ENCODE data around the gene SEMA3A.
"Not testable (repeated sequence)": the region's sequence is repeated elsewhere in the genome, so short reads cannot be mapped to it uniquely, and the experiment has no call there.

Gene SEMA3A

DNA sequence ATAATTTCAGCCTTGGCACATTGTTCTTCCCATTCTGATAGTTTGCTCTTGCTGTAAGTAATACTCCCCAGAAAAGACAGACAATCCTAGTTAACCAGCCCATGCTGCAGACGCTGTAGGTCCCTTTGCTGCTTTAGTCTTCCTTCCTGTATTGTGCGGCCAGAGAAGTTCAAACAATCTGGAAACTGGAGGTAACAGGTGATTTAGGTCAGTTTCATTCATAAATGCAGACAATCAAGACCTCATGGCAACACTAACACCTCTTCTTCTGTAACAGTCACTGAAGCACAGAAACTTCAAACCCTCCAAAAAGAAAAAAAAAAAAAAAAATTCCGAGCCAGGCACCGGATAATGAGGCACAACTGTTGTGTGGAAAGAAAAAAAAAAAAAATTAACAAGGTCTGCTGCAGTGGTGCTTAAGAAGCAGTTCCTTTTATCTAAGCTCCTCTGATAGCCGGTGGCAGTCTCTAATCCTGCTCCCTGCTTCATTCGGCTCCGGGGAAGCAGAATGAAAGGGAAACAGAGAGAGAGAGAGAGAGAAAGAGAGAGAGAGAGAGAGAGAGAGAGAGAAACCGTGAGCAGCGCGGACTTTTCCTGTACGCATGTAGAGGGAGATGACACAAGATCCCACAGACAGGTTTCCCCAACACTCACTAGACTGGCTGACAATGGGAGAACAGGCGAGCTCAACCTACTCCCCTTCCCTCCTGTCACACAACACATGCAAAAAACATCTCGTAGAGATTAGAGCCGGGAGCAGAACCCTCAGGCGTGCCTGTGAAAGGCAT, at the start of gene SEMA3A:
TSS of gene SEMA3A (minus strand) at position 306 of the 788 bp plus-strand sequence. CDS start at position 103, 203 bp downstream.
- no peak for DNase-seq (ENCODE audit: low spot score in 2 of 2)
- Mint-ChIP-seq H3K36me3 (no peaks in the 10 kb centered on the region), H3K27me3 (no peaks in the 10 kb centered on the region), H3K27ac (no peak within 1 kb of the TSS), H3K4me3 (no peak within 1 kb of the TSS), H3K4me1 (peaks cover 4% of the 10 kb centered on the region), H3K9me3 (no peaks in the 10 kb centered on the region)
- ATAC-seq (ENCODE audit: low read depth): no peak

GRCh38 chr7:84243037-84243436, 48.4 kb upstream of the SEMA3A start:
- DNase-seq (ENCODE audit: low spot score in 2 of 2); H3K4me3 Mint-ChIP-seq; H3K4me1 Mint-ChIP-seq; ATAC-seq (ENCODE audit: low read depth); H3K27me3 Mint-ChIP-seq; H3K27ac Mint-ChIP-seq; H3K36me3 Mint-ChIP-seq: not testable (repeated sequence)
- peaks cover 12% of the 10 kb centered on the region for H3K9me3 Mint-ChIP-seq

DNA sequence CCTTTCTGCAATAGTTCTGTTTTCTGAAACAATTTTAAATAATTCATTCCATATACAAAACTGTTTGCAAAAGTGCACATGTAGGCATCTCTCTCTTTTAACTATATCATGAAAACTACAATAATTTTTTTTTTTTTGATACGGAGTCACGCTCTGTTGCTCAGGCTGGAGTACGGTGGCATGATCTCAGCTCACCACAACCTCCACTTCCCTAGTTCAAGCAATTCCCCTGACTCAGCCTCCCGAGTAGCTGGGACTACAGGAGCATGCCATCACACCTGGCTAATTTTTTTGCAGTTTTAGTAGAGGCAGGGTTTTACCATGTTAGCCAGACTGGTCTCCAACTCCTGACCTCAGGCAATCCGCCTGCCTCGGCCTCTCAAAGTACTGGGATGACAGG, 44.0 kb upstream of the SEMA3A start:
- DNase-seq (ENCODE audit: low spot score in 2 of 2): no peak
- no peak for ATAC-seq (ENCODE audit: low read depth)
- H3K27ac Mint-ChIP-seq: no peak overlapping the region
- no peaks in the 10 kb centered on the region for H3K4me1 Mint-ChIP-seq
- no peaks in the 10 kb centered on the region for H3K27me3 Mint-ChIP-seq
- peaks cover 11% of the 10 kb centered on the region for H3K9me3 Mint-ChIP-seq
- H3K36me3 Mint-ChIP-seq: no peaks in the 10 kb centered on the region
- H3K4me3 Mint-ChIP-seq: no peak overlapping the region

DNA sequence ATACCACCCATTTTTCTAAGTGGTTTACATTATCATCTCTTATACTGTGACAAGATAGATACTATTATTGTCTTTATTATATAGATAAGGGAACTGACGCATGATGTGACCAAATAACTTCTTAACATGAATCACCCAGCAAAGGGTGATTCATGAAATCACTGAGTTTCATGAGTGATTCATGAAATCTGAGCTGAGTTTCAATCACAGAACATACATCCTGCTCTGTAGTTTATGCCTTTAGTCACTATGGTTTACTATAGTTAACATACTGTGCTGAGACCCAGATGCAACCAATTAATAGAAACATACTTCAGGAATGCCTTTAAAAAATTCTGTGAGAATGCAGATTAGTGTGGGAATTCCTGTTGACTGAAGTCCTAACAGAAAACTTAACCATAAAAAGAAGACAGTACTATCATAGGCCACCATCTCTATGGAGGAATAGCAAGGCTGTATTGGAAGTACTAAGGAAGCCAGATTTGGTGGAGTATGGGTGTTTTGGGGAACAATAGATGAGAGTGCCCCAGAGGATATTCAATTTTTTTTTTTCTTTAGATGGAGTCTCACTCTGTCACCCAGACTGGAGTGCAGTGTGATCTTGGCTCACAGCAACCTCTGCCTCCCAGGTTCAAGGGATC, 43.1 kb upstream of the SEMA3A start:
- DNase-seq (ENCODE audit: low spot score in 2 of 2) (no peak), ATAC-seq (ENCODE audit: low read depth) (no peak)
- Mint-ChIP-seq H3K27ac (no peak overlapping the region), H3K4me1 (no peaks in the 10 kb centered on the region), H3K27me3 (no peaks in the 10 kb centered on the region), H3K9me3 (peaks cover 11% of the 10 kb centered on the region), H3K4me3 (no peak overlapping the region), H3K36me3 (no peaks in the 10 kb centered on the region)

DNA sequence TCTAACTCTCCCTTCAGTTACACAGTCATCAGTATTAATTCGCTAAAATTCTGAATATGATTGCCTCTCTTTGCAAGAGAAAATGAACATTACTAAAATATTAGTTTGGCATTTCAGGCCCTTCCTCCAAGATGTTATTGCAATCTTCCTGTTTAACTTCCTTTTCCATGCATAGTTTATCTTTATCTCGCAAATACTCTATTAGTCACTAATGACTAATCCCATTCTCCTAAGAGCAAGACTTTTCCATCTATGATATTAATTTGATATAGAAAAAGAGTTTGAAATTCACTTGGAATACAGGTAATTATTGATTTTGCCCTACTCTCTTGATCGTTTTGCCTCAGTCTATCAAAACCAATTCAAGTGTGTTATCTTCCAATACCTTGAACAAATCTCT, 41.8 kb upstream of the SEMA3A start:
- no peak for ATAC-seq (ENCODE audit: low read depth)
- no peak overlapping the region for H3K4me3 Mint-ChIP-seq
- peaks cover 3% of the 10 kb centered on the region for H3K9me3 Mint-ChIP-seq
- H3K4me1 Mint-ChIP-seq: no peaks in the 10 kb centered on the region
- H3K27me3 Mint-ChIP-seq: no peaks in the 10 kb centered on the region
- no peak overlapping the region for H3K27ac Mint-ChIP-seq
- DNase-seq (ENCODE audit: low spot score in 2 of 2): no peak
- no peaks in the 10 kb centered on the region for H3K36me3 Mint-ChIP-seq

DNA sequence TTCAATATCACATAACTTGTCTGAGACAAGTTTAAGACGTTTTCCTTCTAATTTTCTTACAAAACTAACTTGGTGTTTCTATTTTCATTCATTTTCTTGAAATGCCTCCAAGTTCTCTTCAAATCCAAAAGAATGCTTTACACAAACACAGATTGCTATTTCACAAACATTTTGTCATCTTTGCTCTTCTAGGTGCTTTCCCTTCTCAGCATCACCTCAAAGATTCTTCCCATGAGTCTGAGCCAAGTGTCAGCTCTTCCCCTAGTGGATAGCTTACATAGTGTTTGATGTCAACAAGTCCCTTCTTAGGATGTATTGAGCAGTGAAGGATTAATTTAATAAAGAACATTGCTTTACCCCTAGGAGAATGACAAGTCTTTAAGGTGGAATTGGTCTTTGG, 38.1 kb upstream of the SEMA3A start:
- H3K4me3 Mint-ChIP-seq: no peak overlapping the region
- H3K4me1 Mint-ChIP-seq: no peaks in the 10 kb centered on the region
- H3K27me3 Mint-ChIP-seq: no peaks in the 10 kb centered on the region
- no peaks in the 10 kb centered on the region for H3K36me3 Mint-ChIP-seq
- no peak overlapping the region for H3K27ac Mint-ChIP-seq
- peaks cover 2% of the 10 kb centered on the region for H3K9me3 Mint-ChIP-seq
- ATAC-seq (ENCODE audit: low read depth) (no peak), DNase-seq (ENCODE audit: low spot score in 2 of 2) (no peak)

DNA sequence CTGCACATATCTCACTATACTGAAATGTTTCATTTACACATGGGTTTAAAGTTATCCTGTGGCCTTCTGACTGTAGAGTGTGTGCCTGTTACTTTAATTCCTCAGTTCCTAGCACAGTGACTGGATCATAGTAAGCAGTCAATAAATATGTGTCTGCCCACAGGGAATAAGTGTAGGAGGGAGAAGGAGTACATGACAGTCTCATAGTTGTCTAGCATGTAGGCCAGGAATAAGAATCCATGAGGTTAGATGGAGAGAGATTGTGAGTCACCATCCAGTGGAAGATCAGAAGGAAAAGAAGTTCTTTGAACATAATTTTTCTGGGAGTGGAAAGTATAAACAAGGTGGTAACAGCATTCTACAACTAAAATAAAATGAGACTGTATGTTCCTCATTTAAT, 36.6 kb upstream of the SEMA3A start:
- Mint-ChIP-seq H3K9me3 (peaks cover 2% of the 10 kb centered on the region), H3K36me3 (no peaks in the 10 kb centered on the region), H3K27me3 (no peaks in the 10 kb centered on the region), H3K4me3 (no peak overlapping the region), H3K4me1 (no peaks in the 10 kb centered on the region), H3K27ac (no peak overlapping the region)
- no peak for ATAC-seq (ENCODE audit: low read depth)
- no peak for DNase-seq (ENCODE audit: low spot score in 2 of 2)

- no peaks in the 10 kb centered on the region for H3K27me3 Mint-ChIP-seq
- DNase-seq (ENCODE audit: low spot score in 2 of 2): no peak
- no peak for ATAC-seq (ENCODE audit: low read depth)
- no peaks in the 10 kb centered on the region for H3K36me3 Mint-ChIP-seq
- H3K4me1 Mint-ChIP-seq: no peaks in the 10 kb centered on the region
- H3K27ac Mint-ChIP-seq: no peak overlapping the region
- H3K9me3 Mint-ChIP-seq: peaks cover 2% of the 10 kb centered on the region
- H3K4me3 Mint-ChIP-seq: no peak overlapping the region
Measured at GRCh38 chr7:84230491-84230890, 35.9 kb upstream of the SEMA3A start.

DNA sequence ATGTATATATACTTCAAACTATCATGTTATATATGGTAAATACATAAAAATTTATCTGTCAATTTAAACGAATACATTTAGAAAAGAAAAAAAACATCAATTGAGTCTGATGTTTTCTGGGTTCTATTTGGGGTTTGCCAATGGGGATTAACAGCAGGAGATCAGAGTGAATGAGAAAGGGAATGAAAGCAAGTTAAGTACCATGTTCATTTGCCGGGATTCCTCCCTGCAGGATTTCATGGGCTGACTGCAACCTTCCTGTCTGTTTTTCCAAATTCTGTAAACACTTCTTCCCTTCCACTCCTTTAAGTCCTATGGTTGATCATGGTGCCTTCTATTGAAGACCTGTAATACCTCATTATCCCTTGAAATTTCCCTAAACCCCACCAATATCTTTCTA, 33.9 kb upstream of the SEMA3A start:
- no peak overlapping the region for H3K4me3 Mint-ChIP-seq
- no peaks in the 10 kb centered on the region for H3K27me3 Mint-ChIP-seq
- DNase-seq (ENCODE audit: low spot score in 2 of 2): no peak
- no peak for ATAC-seq (ENCODE audit: low read depth)
- H3K27ac Mint-ChIP-seq: no peak overlapping the region
- no peaks in the 10 kb centered on the region for H3K36me3 Mint-ChIP-seq
- no peaks in the 10 kb centered on the region for H3K4me1 Mint-ChIP-seq
- H3K9me3 Mint-ChIP-seq: peaks cover 2% of the 10 kb centered on the region

DNA sequence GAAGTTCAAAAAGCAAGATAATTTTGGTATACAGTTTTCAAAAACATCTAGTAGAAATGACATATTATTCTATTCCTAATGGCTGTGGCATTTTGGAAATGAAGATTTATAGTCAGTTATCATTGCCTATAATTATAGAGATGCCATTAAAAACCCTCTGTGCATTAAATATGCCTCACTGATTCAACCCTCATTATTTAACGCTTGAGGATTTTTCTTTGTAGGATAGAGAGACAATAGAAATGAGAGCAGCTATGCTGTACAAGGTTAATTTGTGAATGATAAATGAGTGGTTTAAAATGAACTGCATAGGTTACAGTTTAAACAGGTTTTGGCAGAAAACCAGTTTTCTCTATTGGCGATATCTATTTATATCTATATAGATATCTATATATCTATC, 32.2 kb upstream of the SEMA3A start:
- Mint-ChIP-seq H3K4me1 (no peaks in the 10 kb centered on the region), H3K4me3 (no peak overlapping the region), H3K27me3 (no peaks in the 10 kb centered on the region), H3K36me3 (no peaks in the 10 kb centered on the region), H3K27ac (no peak overlapping the region), H3K9me3 (peaks cover 2% of the 10 kb centered on the region)
- no peak for ATAC-seq (ENCODE audit: low read depth)
- DNase-seq (ENCODE audit: low spot score in 2 of 2): no peak

- no peaks in the 10 kb centered on the region for H3K36me3 Mint-ChIP-seq
- H3K4me3 Mint-ChIP-seq: no peak overlapping the region
- H3K27ac Mint-ChIP-seq: no peak overlapping the region
- H3K4me1 Mint-ChIP-seq: no peaks in the 10 kb centered on the region
- peaks cover 2% of the 10 kb centered on the region for H3K9me3 Mint-ChIP-seq
- no peak for ATAC-seq (ENCODE audit: low read depth)
- no peaks in the 10 kb centered on the region for H3K27me3 Mint-ChIP-seq
- no peak for DNase-seq (ENCODE audit: low spot score in 2 of 2)
Measured at GRCh38 chr7:84224505-84224904, 29.9 kb upstream of the SEMA3A start.

DNA sequence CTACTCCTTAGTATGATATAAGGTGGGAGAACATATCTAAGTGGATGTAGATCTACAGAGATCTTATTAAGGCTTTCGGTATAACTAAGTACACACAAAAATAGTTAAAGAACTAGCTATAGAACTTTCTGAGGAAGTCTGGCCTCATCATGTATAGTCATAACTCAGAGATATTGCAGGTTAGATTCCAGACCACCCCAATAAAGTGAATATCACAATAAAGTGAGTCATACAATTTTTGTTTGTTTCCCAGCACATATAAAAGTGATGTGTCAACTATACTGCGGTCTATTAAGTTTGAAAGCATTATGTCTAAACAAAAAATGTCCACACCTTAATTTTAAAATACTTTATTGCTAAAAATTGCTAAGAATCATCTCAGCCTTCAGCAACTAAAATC, 24.7 kb upstream of the SEMA3A start:
- Mint-ChIP-seq H3K4me1 (no peaks in the 10 kb centered on the region), H3K27ac (no peak overlapping the region), H3K27me3 (no peaks in the 10 kb centered on the region), H3K9me3 (peaks cover 2% of the 10 kb centered on the region), H3K36me3 (no peaks in the 10 kb centered on the region), H3K4me3 (no peak overlapping the region)
- DNase-seq (ENCODE audit: low spot score in 2 of 2): no peak
- ATAC-seq (ENCODE audit: low read depth): no peak

- DNase-seq (ENCODE audit: low spot score in 2 of 2) (no peak), ATAC-seq (ENCODE audit: low read depth) (no peak)
- H3K9me3 Mint-ChIP-seq: peaks cover 2% of the 10 kb centered on the region
- H3K36me3 Mint-ChIP-seq: no peaks in the 10 kb centered on the region
- no peak overlapping the region for H3K27ac Mint-ChIP-seq
- H3K4me1 Mint-ChIP-seq: no peaks in the 10 kb centered on the region
- no peaks in the 10 kb centered on the region for H3K27me3 Mint-ChIP-seq
- H3K4me3 Mint-ChIP-seq: no peak overlapping the region
Measured at GRCh38 chr7:84218681-84219080, 24.1 kb upstream of the SEMA3A start.

DNA sequence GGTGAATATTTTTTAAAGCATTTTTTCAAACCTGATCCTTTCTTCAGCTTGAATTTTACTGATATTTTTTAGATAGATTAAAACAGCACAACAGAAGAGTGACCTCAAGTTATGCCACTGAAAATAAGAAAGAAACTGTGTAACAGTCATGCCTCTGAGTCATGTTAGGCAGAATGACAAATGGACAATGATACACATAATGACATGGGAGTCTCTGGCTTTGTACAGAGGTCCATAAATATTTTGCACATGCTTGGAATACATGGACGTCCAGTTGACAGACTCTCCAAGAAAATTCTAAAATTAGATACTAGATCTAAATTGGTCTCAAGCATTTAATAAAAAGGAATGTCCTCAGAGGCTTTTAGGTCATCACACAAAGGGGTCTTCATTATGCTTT, 21.9 kb upstream of the SEMA3A start:
- peaks cover 2% of the 10 kb centered on the region for H3K9me3 Mint-ChIP-seq
- no peaks in the 10 kb centered on the region for H3K27me3 Mint-ChIP-seq
- H3K27ac Mint-ChIP-seq: no peak overlapping the region
- ATAC-seq (ENCODE audit: low read depth) (no peak), DNase-seq (ENCODE audit: low spot score in 2 of 2) (no peak)
- H3K4me1 Mint-ChIP-seq: no peaks in the 10 kb centered on the region
- H3K36me3 Mint-ChIP-seq: no peaks in the 10 kb centered on the region
- no peak overlapping the region for H3K4me3 Mint-ChIP-seq

- not testable (repeated sequence) for DNase-seq (ENCODE audit: low spot score in 2 of 2); H3K9me3 Mint-ChIP-seq; H3K4me3 Mint-ChIP-seq; H3K27me3 Mint-ChIP-seq; H3K36me3 Mint-ChIP-seq; H3K27ac Mint-ChIP-seq; ATAC-seq (ENCODE audit: low read depth); H3K4me1 Mint-ChIP-seq
Measured at GRCh38 chr7:84214757-84215156, 20.2 kb upstream of the SEMA3A start.

All from memory B cell (primary cell).